H1 (cell line): Measurements from ENCODE around the gene ARMC12. TPM values are rescaled to one million over a fixed set of nuclear protein-coding genes. Genes with fewer than 3 reads are reported as not detected.
A peak's percentile ranks its signal among the peaks of the same experiment; 100 is the strongest.

ENCODE experiments used
- CTCF ChIA-PET: fragments of 300-600 bp; sonication (Branson Sonifier 250); formaldehyde crosslinking; loops from one replicate; lab custom pipeline; 2021; ENCODE audit not compliant: partially characterized antibody; lab: Charles Lee
- POLR2A ChIA-PET: fragments of 300-600 bp; sonication (Branson Sonifier 250); formaldehyde crosslinking; loops from one replicate; lab custom pipeline; 2021; ENCODE audit warnings: inconsistent platforms; ENCODE audit not compliant: partially characterized antibody; lab: Charles Lee
- DNase-seq, 2 experiments: peaks; one replicate each; pipeline versions ENCODE4 v3.0.0 to v3.0.0-alpha.2; 2010 to 2022; ENCODE audit warnings: low spot score in 2 of 2, low read depth in 1 of 2, mixed read lengths in 1 of 2
- FAIRE-seq: peaks from 2 replicates; lab custom pipeline; 2011; peaks lifted over from hg19 to GRCh38; lab: Jason Lieb, UNC
- H2AFZ ChIP-seq: 2 replicates; pipeline ENCODE4 v1.8.1; 2012; ENCODE audit warnings: low read length, inconsistent platforms
- H2AK5ac ChIP-seq: 2 replicates; pipeline ENCODE4 v1.6.1; 2013; ENCODE audit warnings: low read depth, low read length
- H2BK120ac ChIP-seq: replicated peaks from 2 replicates; pipeline ENCODE3; 2013; ENCODE audit warnings: low read depth, low read length, inconsistent platforms
- H2BK12ac ChIP-seq: 2 replicates; pipeline ENCODE4 v1.6.1; 2013; ENCODE audit warnings: low read depth, low read length
- H2BK15ac ChIP-seq: 2 replicates; pipeline ENCODE4 v1.6.1; 2013; ENCODE audit warnings: low read length
- H2BK20ac ChIP-seq: 2 replicates; pipeline ENCODE4 v1.6.1; 2013; ENCODE audit warnings: low read length
- H2BK5ac ChIP-seq: 2 replicates; pipeline ENCODE4 v1.6.1; 2013; ENCODE audit warnings: low read depth, low read length
- H3K14ac ChIP-seq: 2 replicates; pipeline ENCODE4 v1.6.1; 2013; ENCODE audit warnings: inconsistent platforms; ENCODE audit not compliant: insufficient read length
- H3K18ac ChIP-seq: 2 replicates; pipeline ENCODE4 v1.6.1; 2013; ENCODE audit warnings: low read length; ENCODE audit errors: extremely low read depth
- H3K23ac ChIP-seq: 2 replicates; pipeline ENCODE4 v1.6.1; 2013; ENCODE audit warnings: inconsistent platforms; ENCODE audit not compliant: insufficient read length
- H3K23me2 ChIP-seq: 2 replicates; pipeline ENCODE4 v1.6.1; 2013; ENCODE audit warnings: low read depth, low read length
- H3K27ac ChIP-seq: 2 replicates; pipeline ENCODE4 v1.6.1; 2011; ENCODE audit warnings: low read depth, low read length, inconsistent platforms
- H3K27me3 ChIP-seq, 4 experiments: replicated peaks in 1 of 4; 1 replicate in 1 of 4; 2 replicates in 3 of 4; pipeline versions ENCODE4 v1.6.1 to v1.8.1; 2011 to 2013; ENCODE audit warnings: low read length in 3 of 4, mild to moderate bottlenecking in 3 of 4, inconsistent platforms in 2 of 4, mixed read lengths in 2 of 4, moderate library complexity in 1 of 4; ENCODE audit not compliant: control insufficient read depth in 3 of 4, insufficient read depth in 3 of 4; ENCODE audit errors: extremely low read depth in 1 of 4
- H3K36me3 ChIP-seq, 4 experiments: 2 replicates each; pipeline versions ENCODE4 v1.6.1 to v1.8.1; 2011 to 2013; ENCODE audit warnings: mild to moderate bottlenecking in 4 of 4, low read length in 3 of 4, moderate library complexity in 2 of 4, control low read depth in 1 of 4, inconsistent platforms in 1 of 4; ENCODE audit not compliant: insufficient read depth in 4 of 4, control insufficient read depth in 2 of 4
- H3K4ac ChIP-seq: replicated peaks from 2 replicates; pipeline ENCODE3; 2013; ENCODE audit warnings: low read length, low read depth, mixed read lengths, inconsistent platforms; ENCODE audit not compliant: insufficient read length
- H3K4me1 ChIP-seq, 4 experiments: replicated peaks in 1 of 4; 1 replicate in 1 of 4; 2 replicates in 3 of 4; pipeline versions ENCODE4 v1.6.1 to v1.8.1; 2011 to 2013; ENCODE audit warnings: low read length in 3 of 4, inconsistent platforms in 2 of 4, mixed read lengths in 1 of 4; ENCODE audit not compliant: insufficient read depth in 4 of 4, control insufficient read depth in 3 of 4
- H3K4me2 ChIP-seq, 2 experiments: 2 replicates each; pipeline versions ENCODE4 v1.6.1 to v1.8.1; 2011 to 2013; ENCODE audit warnings: low read depth in 2 of 2, low read length in 2 of 2, control low read depth in 1 of 2, inconsistent platforms in 1 of 2, mild to moderate bottlenecking in 1 of 2; ENCODE audit not compliant: insufficient read depth in 1 of 2
- H3K4me3 ChIP-seq, 4 experiments: fragments of 200-600, 300-600 bp in 1 of 4; sonication (generic), shearing (Covaris generic), sonication (Bioruptor Twin) in 1 of 4; 2 replicates each; pipeline versions ENCODE4 v1.5.1 to v1.8.1; 2011 to 2016; ENCODE audit warnings: low read length in 4 of 4, low read depth in 3 of 4, control low read depth in 2 of 4, inconsistent platforms in 2 of 4, mild to moderate bottlenecking in 2 of 4, mixed read lengths in 1 of 4, moderate library complexity in 1 of 4; ENCODE audit not compliant: insufficient read depth in 2 of 4; ENCODE audit errors: extremely low read depth in 1 of 4
- H3K56ac ChIP-seq: replicated peaks from 2 replicates; pipeline ENCODE3; 2013; ENCODE audit warnings: low read depth, mild to moderate bottlenecking, mixed read lengths, low read length, inconsistent platforms; ENCODE audit not compliant: insufficient read length
- H3K79me1 ChIP-seq: 2 replicates; pipeline ENCODE4 v1.6.1; 2013; ENCODE audit warnings: low read depth, low read length, control low read depth
- H3K79me2 ChIP-seq, 2 experiments: 2 replicates each; pipeline versions ENCODE4 v1.6.1 to v1.8.1; 2012 to 2013; ENCODE audit warnings: low read length in 2 of 2, mild to moderate bottlenecking in 2 of 2, inconsistent platforms in 1 of 2; ENCODE audit not compliant: insufficient read depth in 2 of 2, control insufficient read depth in 1 of 2
- H3K9ac ChIP-seq, 4 experiments: replicated peaks in 1 of 4; 1 replicate in 1 of 4; 2 replicates in 3 of 4; pipeline versions ENCODE4 v1.6.1 to v1.8.1; 2011 to 2013; ENCODE audit warnings: low read depth in 3 of 4, low read length in 3 of 4, control low read depth in 2 of 4, mild to moderate bottlenecking in 2 of 4, moderate library complexity in 2 of 4, inconsistent platforms in 1 of 4; ENCODE audit errors: extremely low read depth in 1 of 4
- H3K9me3 ChIP-seq, 2 experiments: 2 replicates each; pipeline versions ENCODE4 v1.6.1 to v1.8.1; 2012 to 2013; ENCODE audit warnings: mild to moderate bottlenecking in 2 of 2, moderate library complexity in 2 of 2, control low read depth in 1 of 2, inconsistent platforms in 1 of 2, low read depth in 1 of 2, low read length in 1 of 2, mixed read lengths in 1 of 2; ENCODE audit not compliant: insufficient read depth in 2 of 2
- H4K20me1 ChIP-seq, 2 experiments: replicated peaks in 1 of 2; 2 replicates each; pipeline versions ENCODE3 to v1.8.1; 2011 to 2013; ENCODE audit warnings: inconsistent platforms in 2 of 2, low read length in 2 of 2, mild to moderate bottlenecking in 1 of 2; ENCODE audit not compliant: insufficient read depth in 2 of 2, control insufficient read depth in 1 of 2
- H4K5ac ChIP-seq: 2 replicates; pipeline ENCODE4 v1.6.1; 2013; ENCODE audit warnings: low read length, low read depth, mixed read lengths, inconsistent platforms; ENCODE audit not compliant: insufficient read length
- H4K8ac ChIP-seq: 2 replicates; pipeline ENCODE4 v1.8.0; 2013; ENCODE audit warnings: mild to moderate bottlenecking, moderate library complexity, low read length, inconsistent platforms; ENCODE audit not compliant: insufficient read depth; ENCODE audit errors: extremely low read depth
- H4K91ac ChIP-seq: replicated peaks from 2 replicates; pipeline ENCODE3; 2013; ENCODE audit warnings: low read length, mixed read lengths, inconsistent platforms; ENCODE audit not compliant: insufficient read length
- CBX5 ChIP-seq: fragments of 300-800, 300-1000 bp; sonication (generic); IDR thresholded peaks from 2 replicates; pipeline ENCODE4 v1.7.1; 2016; ENCODE audit warnings: antibody characterized with exemption, low read length, low read depth
- CHD1 ChIP-seq: IDR thresholded peaks from 2 replicates; pipeline ENCODE4 v1.6.1; 2012; ENCODE audit warnings: low read depth, low read length, improper control_type of control experiment
- CREB1 ChIP-seq: IDR thresholded peaks from 2 replicates; pipeline ENCODE4 v1.6.1; 2012; ENCODE audit warnings: inconsistent platforms
- GABPA ChIP-seq: IDR thresholded peaks from 2 replicates; pipeline ENCODE4 v1.6.1; 2011; ENCODE audit warnings: mild to moderate bottlenecking, low read length, moderate library complexity, borderline replicate concordance; ENCODE audit not compliant: insufficient read depth
- JUN ChIP-seq: IDR thresholded peaks from 2 replicates; pipeline ENCODE4 v1.6.1; 2011; ENCODE audit warnings: low read depth, mild to moderate bottlenecking, improper control_type of control experiment, low read length
- WGBS, 2 experiments: shearing (Covaris generic) in 1 of 2; methylation state at CpG; one replicate each; pipeline versions ENCODE4 v1.1.6 to v1.1.7; 2013 to 2015; ENCODE audit warnings: low lambda C conversion rate in 2 of 2, mixed read lengths in 2 of 2, inconsistent platforms in 1 of 2, low coverage in 1 of 2, missing lambda C conversion rate in 1 of 2; ENCODE audit not compliant: insufficient replicate concordance in 2 of 2, insufficient coverage in 1 of 2, insufficient read length in 1 of 2; ENCODE audit errors: extremely low coverage in 1 of 2, missing lambda C conversion rate in 1 of 2; 5-methylcytosine and 5-hydroxymethylcytosine counted together
- polyA plus RNA-seq, 7 experiments: library from polyadenylated mRNA; depleted of rRNA in 3 of 7; stranded (reverse) in 5 of 7; unstranded in 2 of 7; fragments of >200 nt in 5 of 7; fragments of 200-250 nt in 2 of 7; gene quantifications; 1 replicate in 5 of 7; 2 replicates in 1 of 7; 4 replicates in 1 of 7; pipeline versions ENCODE4 v1.2.1 to v1.2.3, GENCODE V29; 2011 to 2013; ENCODE audit warnings: missing spikeins in 2 of 7, mixed read lengths in 2 of 7
- total RNA-seq: library from RNA; stranded (reverse); fragmentation: NEBNext Ultra II Directional; extraction: Animal tissue kit (Norgen Biotek cat#: 25700); gene quantifications from 2 replicates; pipeline ENCODE4 v1.2.1, GENCODE V29; 2021
- TF ChIP-seq, protein P1 (sequence below): IDR thresholded peaks from 2 replicates; pipeline ENCODE4 v1.6.1; 2012; ENCODE audit warnings: inconsistent platforms
- TF ChIP-seq, protein P2 (sequence below): IDR thresholded peaks from 2 replicates; pipeline ENCODE4 v1.6.1; 2012; ENCODE audit warnings: low read length, inconsistent platforms

The ARMC12 gene
- total and polyA plus RNA-seq, 2 of the 8 experiments (the other 6 are each of a cell fraction or from before 2014, with no cell fraction given): 0.86 to 3.7 TPM

DNA sequence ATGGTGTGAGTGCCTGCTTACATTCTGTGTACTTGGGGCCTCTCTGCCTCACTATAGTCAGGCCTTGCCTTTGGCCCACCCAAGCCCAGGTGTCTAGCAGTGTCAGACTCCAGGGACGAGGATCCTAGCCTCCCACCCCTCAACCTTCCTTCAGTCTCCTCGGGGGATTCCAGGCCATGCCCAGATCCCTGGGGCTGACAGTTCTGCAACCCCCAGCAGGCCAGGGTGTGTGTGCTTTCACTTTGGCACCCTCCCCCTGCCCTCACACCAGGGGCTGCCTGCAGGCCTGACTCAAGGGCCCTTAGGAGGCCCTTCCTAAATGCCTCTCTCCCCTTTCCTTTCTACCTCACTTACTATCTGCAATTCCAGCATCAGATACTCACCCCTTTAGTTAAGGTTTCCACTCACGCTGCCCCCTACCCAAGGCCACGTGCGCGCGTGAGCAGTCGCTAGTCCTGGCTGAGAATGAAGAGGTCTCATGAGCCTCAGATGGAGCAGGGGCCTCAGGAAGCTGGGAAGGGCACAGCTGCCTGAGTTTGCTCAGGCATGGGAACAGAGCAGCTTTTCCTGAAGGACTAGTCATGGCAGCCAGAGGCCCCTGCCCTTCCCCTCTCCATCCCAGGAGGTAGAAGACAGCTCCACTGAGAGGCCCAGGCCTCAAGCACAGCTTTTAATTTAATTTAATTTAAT lies 61.1 kb downstream of the ARMC12 start:
- Histone ChIP-seq H2BK12ac (peak overlapping the region; percentile 64; the same call in 1 of the 2 replicates), H2BK15ac (peak overlapping the region; percentile 90), H4K91ac (no peak overlapping the region), H3K4ac (no peak overlapping the region), H3K4me2 (no peak overlapping the region), H3K4me3 (no peak overlapping the region), H4K8ac (peak overlapping the region; percentile 26; the same call in 1 of the 2 replicates), H3K36me3 (no peaks in the 10 kb centered on the region), H3K9me3 (no peaks in the 10 kb centered on the region), H3K23me2 (no peaks in the 10 kb centered on the region), H2AFZ (peak overlapping the region; percentile 21; the same call in 1 of the 2 replicates), H4K5ac (no peak overlapping the region), H3K27ac (no peak overlapping the region), H2BK5ac (peak overlapping the region; percentile 66; the same call in 1 of the 2 replicates), H4K20me1 (no peaks in the 10 kb centered on the region), H3K14ac (no peak overlapping the region), H2AK5ac (peak overlapping the region; percentile 14; the same call in 1 of the 2 replicates), H3K9ac (no peak overlapping the region), H3K18ac (peak overlapping the region; percentile 62; the same call in 1 of the 2 replicates), H2BK20ac (peak overlapping the region; percentile 73; the same call in 1 of the 2 replicates), H3K23ac (no peak overlapping the region), H3K27me3 (no peaks in the 10 kb centered on the region), H3K79me2 (no peaks in the 10 kb centered on the region)
- DNase-seq: no peak
- POLR2A ChIA-PET: interaction anchor here (0.6 to 3.0 kb wide), 5 partner anchors 10 to 42 kb away, joined by 3 to 12 read pairs (median 9); no protein-coding TSS in a partner anchor
- CTCF ChIA-PET: interaction anchor here (0.6 to 4.9 kb wide), 13 partner anchors 8 to 379 kb away, joined by 3 to 27 read pairs (median 3); partner anchors contain the start of gene ARMC12
- TF ChIP-seq CBX5: no peak
- TF ChIP-seq GABPA: no peak
- TF ChIP-seq, protein P1, sequence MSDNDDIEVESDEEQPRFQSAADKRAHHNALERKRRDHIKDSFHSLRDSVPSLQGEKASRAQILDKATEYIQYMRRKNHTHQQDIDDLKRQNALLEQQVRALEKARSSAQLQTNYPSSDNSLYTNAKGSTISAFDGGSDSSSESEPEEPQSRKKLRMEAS: peak; percentile 69; the same call in 1 of the 2 replicates
- TF ChIP-seq JUN: no peak
- no peak for TF ChIP-seq CREB1
- no peak for TF ChIP-seq CHD1
- TF ChIP-seq, protein P2, sequence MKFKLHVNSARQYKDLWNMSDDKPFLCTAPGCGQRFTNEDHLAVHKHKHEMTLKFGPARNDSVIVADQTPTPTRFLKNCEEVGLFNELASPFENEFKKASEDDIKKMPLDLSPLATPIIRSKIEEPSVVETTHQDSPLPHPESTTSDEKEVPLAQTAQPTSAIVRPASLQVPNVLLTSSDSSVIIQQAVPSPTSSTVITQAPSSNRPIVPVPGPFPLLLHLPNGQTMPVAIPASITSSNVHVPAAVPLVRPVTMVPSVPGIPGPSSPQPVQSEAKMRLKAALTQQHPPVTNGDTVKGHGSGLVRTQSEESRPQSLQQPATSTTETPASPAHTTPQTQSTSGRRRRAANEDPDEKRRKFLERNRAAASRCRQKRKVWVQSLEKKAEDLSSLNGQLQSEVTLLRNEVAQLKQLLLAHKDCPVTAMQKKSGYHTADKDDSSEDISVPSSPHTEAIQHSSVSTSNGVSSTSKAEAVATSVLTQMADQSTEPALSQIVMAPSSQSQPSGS: no peak
- TF ChIP-seq, all 59 proteins: peak for 1
- 80% methylated on average over 8 of the region's 8 CpGs; no CpG with 5 or more reads in 1 of the 2 experiments for WGBS, 2 experiments
- no peak overlapping the region for H3K56ac ChIP-seq
- no peaks in the 10 kb centered on the region for H3K79me1 ChIP-seq
- H3K4me1 ChIP-seq: peaks cover 0 to 7% (median 5%) of the 10 kb centered on the region in 4 experiments; a peak in 4 of 7 replicates
- no peak overlapping the region for H2BK120ac ChIP-seq
- FAIRE-seq: no peak
